OCI-M1 (cell line): ENCODE results near the gene PADI2.
"Not testable (repeated sequence)": the region's sequence is repeated elsewhere in the genome, so short reads cannot be mapped to it uniquely, and the experiment has no call there.

Experiments used
- DNase-seq: peaks from one replicate; lab custom pipeline; 2025; lab: John Stamatoyannopoulos, UW

The PADI2 gene

GRCh38 chr1:17081439-17081838, 37.8 kb downstream of the PADI2 start:
- no peak for DNase-seq

GRCh38 chr1:17080880-17081279, 38.4 kb downstream of the PADI2 start:
- no peak for DNase-seq

DNA sequence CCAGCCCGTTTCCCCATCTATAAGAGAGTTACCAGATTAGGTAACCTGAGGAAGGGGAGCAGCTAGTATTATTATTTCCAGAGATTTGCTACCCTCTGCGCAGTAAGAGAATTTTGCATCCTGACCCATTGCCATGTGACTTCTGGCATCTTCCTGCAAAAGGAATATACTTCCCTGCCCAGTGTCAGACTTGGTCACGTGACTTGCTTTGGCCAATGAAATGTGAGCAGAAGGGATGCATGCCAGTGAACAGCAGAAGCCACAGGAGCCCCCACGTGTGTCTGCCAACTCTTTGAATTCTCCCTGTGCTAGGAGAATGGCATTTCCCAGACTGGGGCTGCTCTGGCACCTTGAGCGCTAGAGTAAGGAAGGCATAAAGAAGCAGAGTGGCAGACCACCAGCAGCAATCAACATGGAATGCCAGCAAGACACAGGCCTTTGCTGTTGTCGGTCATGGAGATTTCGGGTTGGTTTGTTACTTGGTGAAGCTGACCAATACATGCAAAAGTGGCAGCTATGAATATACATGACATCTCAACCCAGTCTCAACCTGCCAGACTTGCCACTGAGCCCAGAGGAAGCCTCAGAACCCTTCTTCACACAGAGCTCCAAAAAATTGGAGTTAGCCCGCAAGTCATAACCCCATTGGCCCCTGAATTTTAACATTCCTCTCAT, 39.0 kb downstream of the PADI2 start:
- no peak for DNase-seq

- DNase-seq, result no peak
These were observed 40.0 kb downstream of the PADI2 start for GRCh38 chr1:17078991-17079868.

DNA sequence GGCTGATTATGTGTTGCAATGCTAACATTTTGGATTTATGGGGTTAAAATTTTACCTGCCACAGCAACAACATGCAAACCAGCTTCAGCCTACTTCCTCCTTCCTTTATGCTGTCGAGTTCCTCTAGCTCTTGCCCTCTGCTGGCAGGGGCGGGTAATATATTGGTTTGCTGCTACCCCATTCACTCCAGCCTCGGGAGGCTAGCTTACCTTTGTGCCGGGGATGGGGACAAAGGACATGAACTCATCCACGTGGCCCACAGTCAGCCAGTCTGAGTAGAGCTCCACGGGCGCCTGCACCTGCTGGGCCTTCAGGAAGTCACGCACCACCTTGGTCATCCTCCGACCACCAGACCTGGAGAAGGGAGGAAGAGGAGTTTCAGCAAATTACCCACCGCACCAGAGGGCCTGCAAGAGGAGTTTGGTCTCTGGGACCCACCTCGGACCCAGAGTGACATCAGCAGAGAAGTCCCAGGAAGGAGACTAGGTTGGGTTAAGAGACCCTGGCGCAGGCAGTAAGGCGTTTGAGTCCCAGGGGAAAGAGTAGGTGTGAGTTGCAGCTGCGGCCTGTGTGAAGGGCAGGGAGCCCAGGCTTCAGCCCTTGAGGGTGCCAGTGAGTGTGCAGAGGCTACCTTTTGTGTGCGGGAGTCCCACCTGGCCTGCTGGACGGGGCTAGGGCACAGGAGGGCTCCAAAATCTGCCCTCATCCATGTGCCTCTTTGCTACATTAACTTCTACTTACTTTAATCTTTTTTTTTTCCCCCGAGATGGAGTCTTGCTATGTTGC, 43.6 kb downstream of the PADI2 start:
- DNase-seq, result no peak

DNA sequence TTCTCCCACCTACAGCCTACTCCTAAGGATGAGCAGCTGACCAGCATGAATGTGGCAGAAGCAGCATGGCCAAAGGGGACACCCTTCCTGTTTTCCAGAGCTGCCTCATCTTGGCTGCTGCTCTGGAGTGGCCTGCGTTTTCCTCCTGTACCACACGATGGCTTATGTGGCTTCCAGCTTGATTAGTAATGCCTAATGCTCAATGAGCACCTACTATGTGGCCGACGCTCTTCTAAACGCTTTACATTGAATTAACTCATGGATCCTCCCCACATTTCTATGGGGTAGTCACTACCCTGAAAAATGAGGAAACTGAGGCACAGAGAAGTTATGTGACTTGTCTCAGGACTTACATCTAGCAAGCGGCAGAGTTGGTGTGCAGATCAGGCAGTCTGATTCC, 47.5 kb downstream of the PADI2 start:
- no peak for DNase-seq

DNA sequence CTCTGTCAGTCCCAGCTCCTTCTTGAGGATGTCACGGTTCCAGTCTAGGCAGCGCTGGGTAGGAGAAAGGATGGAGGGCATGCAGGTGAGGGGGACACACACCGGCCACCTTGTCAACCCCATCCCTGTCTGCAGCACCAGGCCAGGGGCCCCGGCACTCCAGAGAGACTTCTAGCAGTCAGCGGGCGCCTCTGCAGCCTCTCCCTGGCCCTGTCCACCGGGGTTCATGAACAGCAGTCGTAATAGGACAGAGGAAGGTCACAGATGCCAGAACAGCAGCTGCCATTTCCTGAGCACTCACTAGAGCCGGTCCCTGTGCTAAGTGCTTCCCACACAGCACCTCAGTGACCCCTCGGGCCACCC, 49.1 kb downstream of the PADI2 start:
- no peak for DNase-seq

DNA sequence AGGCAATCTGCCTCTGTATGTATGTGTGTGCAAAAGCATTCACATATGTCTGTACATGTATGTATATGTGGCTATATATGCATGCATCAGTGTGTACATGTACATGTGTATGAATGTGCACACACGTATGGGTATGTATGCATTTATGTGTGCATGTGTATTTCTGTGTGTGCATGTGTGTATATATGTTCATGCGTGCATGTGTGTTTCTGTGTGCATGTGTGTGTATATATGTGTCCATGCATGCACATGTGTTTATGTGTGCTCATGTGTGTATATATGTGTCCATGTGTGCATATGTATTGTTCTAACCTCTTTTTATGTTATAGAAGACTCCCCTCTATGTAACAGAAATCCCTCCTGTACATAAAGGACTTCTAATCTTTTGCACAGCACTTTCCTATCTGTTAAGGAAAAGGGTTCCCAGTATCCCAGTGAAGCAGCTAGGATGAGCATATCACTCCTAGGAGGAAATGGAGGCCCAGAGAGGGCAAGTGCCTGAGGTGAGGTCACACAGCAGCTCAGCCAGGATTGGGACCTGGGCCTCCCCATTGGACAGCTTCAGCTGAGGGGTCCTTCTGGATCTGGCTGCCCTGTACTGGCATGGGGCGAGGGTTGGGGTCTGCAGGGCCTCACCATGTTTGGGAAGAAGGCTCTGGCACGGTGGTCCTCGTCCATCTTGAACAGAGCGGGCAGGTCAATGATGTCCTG, 49.6 kb downstream of the PADI2 start:
- no peak for DNase-seq

DNA sequence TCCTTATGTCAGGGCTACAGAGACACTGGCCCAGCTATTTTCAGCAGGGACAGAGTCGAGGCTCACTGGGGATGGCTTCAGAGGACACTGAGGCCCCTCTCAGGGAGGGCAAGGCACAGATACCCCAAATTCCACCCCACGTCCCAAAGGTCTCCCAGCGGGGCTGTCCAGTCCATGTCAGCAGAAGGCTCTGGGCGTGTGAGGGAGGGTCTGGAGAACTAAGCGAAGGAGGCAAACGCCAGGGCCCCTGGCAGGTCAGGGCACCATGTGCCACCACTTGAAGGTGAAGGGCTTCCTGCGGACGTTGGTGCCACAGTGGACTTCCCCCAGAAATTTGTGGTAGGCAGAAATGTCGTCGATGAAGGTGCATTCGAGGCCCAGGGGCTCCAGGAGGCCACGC, 50.5 kb downstream of the PADI2 start:
- no peak for DNase-seq

- DNase-seq, result no peak
These were observed 51.6 kb downstream of the PADI2 start for GRCh38 chr1:17067465-17068240.

DNA sequence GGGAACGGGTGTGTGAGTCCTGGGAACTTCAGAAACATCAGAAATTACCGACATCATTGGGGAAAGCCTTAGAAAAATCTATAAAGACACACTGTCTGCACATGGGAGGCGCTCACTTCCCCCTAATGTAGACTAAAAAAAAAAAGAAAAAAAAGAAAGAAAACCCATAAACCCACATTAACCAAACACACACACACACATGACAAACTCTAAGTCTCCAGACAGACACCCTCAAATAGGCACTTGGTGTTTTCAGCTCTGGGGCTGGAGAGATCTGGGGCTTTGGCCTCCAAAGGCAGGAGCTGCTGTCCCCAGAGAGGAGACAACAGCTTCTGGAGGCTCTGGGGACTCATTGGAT, 52.2 kb downstream of the PADI2 start:
- DNase-seq, result no peak

DNA sequence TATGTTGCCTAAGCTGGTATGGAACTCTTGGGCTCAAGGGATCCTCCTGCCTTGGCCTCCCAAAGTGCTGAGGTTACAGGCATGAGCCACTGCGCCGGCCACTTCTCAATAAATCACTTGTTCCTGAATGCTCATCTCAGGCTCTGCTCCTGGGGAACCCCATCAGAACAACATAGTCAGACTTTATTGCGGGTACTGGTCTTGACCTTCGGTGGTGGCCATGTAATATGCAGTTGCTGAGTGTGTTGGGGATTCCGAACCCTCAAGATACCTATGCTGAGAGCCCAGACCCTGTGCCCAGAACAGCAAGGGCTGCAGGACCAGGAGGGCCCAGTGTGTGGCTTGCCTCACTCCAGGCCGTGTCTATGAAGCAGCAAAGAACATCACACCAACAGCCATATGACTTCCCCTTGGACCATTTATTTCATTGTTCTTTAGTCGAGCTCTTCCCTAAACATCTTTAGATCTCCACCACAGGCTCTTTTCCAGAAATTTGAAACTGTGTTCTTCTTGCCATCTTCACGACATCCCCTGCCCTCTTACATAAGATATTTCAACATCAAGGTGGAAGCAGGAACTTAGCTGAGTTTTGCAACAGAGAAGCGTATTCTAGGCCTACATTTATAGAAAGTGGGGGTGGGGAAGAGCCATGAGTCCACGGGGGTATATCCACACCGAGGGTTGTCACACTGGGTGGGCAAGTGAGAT, 52.7 kb downstream of the PADI2 start:
- no peak for DNase-seq

GRCh38 chr1:17065666-17066065, 53.6 kb downstream of the PADI2 start:
- no peak for DNase-seq

DNA sequence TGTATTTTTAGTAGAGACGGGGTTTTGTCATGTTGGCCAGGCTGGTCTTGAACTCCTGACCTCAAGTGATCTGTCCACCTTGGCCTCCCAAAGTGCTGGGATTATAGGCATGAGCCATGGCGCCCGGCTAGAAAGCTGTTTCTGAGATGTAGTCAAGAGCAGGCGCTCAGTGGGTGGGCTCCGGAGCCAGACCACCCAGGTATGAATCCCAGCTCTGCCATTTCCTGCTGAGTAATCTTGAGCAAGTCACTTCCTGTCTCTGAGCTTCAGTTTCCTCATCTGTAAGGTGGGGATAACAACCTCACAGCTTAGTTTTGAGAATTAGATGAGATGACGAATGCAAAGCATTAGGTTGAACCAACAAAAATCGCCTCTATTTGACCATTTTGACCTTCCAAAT, 56.5 kb downstream of the PADI2 start:
- DNase-seq, result not testable (repeated sequence)

GRCh38 chr1:17061892-17062291, 57.4 kb downstream of the PADI2 start:
- DNase-seq, result no peak

- DNase-seq, result no peak
These were observed 57.8 kb downstream of the PADI2 start for GRCh38 chr1:17061486-17061885.

DNA sequence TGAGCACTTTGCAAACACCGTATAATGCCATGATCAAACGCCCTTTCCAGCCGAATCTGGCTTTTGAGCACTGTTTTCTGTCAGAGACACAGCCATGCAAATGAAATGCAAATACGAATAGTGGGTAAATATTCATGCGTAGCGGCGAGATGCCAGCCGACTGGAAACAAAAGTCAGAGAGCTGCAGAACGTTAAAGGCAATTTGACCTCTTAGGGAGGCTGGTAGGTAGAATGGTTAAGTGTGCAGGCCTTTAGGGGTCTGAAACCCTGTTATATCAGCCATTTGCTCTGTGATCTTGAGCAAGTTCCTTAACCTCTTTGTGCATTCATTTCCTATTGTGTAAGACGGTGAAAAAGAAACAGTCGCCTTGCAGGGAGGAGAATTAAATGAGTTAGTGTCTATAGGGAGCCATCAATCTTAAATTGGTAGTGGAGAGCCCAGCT, 58.9 kb downstream of the PADI2 start:
- no peak for DNase-seq

DNA sequence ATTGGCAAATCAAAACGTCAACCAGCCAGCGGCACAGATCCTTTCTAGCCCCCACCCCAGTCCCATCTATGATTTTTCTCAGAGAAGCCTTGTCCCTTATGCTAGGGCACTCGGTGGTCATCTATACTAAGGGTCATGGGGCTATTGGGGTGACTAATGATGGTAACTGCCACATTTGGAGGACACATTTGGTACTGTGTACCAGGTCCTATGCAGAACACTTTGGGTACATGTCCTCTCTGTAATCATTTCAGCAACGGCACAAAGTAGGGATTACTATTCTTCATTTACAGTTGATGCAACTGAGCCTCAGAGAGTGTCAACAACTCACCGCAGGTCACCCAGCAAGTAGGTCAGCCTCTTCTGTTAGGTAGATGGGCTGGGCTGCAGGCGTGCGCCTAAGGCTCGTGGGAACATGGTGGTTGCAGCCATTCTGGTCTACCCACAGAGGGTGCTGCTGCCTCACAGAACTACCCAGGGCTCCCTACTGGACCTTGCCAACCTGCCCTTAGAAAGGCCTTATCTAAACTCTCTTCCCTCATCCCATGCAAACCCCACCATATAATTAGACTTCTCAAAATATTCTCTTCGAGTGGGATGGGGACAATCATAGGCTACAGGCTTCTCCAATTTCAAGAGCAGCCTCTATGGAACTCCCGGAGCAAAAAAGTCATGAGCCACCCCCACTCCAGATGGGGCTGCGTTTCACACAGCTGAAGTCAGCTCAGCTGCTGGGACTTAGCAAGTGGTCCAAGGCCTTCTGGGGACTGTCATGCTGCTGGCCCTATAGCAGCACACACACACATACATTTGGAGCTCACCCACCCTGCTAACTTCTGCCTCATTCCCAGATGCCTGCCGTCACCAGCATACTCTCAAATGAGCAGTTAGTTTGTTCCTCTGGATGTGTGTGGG, 59.6 kb downstream of the PADI2 start:
- peak; percentile 76 for DNase-seq

GRCh38 chr1:17056551-17056950, 62.7 kb downstream of the PADI2 start:
- DNase-seq, result no peak

DNA sequence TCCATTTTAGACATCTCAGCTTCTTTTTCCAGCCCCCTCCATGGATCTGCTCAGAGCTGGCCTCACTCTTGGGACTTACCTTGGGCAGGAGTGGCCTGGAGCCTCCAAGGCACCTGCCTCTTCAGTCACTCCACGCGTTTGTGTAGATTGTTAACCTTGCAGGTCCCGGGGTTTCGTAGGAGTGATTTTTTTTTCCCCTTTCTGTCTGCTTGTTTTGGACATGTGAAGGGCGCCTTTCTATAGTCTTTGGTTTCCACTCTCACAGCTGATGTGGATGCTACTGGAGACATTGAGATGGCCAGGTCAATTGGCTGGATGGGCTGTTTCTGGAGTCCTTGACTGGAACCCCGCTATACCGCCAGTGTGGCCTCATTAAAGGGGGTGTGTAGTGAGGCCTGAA, 63.5 kb downstream of the PADI2 start:
- no peak for DNase-seq
